Measurements from ENCODE around the gene DNAL1. TPM values are rescaled to one million over a fixed set of nuclear protein-coding genes. Genes with fewer than 3 reads are reported as not detected.

Gene DNAL1
- total RNA-seq, 1 donor from 2014 or later: 23.0 TPM

DNA sequence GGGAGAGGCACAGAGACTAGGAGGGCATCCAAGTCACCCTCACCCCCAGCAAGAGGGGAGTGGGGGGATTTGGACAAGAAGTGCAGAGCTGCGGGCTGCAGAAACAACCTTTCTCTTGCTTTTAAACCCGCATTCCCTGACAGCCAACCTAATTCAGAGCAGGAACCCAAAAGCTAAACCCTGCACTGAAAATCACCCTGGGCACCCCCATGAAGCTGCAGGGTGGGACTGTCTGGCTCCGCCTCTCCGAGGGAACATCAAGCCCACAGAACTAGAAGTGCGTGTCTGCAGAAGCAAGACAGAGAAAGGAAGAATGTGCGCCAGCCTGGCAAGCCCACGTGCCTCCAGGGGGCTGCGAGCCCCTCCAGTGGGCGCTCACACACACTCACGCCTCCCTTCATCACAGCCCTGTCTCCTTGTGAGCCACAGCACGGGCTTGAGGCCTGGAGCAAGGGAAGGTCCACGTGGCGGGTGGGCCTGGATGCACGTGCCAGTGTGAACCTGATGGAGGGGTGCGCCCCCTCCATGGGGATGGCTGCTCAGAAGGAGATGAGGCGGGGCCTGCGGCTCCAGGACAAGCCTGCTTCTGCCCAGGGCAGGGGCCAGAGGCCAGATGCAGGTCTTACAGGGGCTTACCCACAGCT lies 97.2 kb downstream of the DNAL1 start:
- DNase-seq (ENCODE audit: low read depth): no peak

DNA sequence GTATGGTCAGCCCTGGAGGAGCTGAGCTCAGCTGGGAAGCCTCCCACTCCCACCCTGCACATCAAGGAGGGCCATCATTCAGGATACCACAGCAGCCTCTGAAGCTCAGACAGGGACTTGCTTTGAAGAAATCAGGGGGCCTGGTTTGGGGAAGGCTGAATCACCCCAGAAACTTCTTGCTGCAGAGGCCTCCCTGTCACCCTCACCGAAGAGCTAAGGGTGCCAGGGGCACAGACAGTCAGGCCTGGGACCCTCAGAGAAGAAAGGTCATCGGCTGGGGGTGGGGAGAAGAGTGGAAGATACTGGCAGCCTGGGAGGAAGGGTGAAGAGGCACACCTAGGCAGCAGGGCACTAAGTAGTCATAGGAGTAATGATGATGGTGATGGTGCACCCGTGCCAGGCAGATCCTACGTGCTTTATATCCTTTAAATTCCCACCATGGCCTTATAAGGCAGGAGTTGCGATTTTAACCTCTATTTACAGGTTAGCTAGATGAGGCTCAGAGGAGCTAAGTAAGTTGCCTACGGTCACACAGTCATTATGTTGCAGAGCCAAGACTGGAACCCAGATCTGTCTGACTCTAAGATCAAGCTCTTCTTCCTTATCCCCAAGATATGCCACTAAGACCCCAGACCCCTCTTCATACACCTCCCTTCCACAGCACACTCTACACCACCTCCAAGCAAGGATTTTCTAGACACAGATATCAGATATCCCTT lies 97.9 kb downstream of the DNAL1 start:
- DNase-seq (ENCODE audit: low read depth): no peak

- DNase-seq (ENCODE audit: low read depth): peak; percentile 82
These were observed 98.7 kb downstream of the DNAL1 start for GRCh38 chr14:73743431-73743931.

DNA sequence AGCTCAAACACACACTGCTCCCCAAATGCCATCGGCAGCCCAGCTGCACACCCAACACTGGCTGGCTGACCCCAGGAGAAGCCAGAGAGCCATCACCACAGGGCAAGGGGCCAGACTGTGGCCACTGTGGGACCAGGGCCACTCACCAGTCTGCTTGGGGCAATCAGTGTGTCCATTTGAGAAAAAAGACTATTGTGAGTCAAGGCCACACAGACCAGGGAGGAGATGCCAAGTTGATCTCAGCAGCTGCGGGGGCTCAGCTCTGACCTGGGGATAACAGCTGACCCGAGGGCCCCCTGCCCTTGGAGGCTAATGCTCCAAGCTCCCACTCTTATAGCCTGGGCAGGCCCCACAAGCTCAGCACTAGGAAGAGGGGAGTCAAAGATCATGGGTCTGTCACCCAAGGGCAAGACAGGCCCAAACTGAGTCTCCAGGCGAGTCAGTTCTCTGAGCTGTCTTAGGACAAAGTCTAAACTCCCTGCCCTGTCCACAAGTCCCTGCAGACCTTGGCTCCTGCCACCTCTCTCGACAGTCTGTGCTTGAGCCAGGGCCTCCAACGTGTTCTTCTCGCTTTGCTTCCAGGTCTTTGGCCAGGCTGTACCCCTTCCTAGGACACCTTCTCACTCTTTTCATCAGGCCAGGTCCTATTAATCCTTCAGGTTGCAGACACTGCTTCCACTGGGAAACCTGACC lies 99.5 kb downstream of the DNAL1 start:
- DNase-seq (ENCODE audit: low read depth): peak; percentile 90

DNA sequence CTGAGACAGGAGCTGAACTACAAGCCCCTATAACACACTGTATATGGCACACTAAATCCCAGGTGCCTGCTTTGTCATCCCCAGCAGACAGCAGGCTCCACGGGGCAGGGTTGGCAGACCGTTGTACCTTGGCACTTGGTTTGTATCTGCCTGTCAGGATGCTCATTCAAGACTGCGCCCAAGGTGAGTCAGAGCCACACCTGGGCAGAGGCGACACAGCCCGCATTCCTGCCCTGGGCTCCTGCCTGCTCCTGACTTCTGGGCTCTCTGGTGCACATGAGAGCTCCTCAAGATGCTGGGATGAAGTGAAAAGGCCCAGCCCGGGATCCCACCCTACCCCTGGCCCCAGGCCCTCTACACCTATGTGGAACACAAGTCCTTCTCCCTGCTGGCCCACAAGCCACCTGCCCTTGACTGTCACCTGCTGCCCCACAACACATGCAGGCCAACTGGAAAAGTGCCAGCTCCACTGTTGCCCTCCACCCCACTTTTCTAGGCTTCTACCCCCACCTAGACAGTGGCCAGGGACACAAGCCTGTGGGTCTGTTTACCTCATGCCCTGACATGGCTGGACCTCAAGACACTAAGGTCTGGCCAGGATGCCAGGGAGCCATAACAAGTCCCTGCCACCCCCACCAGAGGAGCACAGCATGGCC lies 100.2 kb downstream of the DNAL1 start:
- DNase-seq (ENCODE audit: low read depth): no peak

- no peak for DNase-seq (ENCODE audit: low read depth)
These were observed 101.1 kb downstream of the DNAL1 start for GRCh38 chr14:73745571-73746519.

- DNase-seq (ENCODE audit: low read depth): no peak
These were observed 102.0 kb downstream of the DNAL1 start for GRCh38 chr14:73746520-73747378.

DNA sequence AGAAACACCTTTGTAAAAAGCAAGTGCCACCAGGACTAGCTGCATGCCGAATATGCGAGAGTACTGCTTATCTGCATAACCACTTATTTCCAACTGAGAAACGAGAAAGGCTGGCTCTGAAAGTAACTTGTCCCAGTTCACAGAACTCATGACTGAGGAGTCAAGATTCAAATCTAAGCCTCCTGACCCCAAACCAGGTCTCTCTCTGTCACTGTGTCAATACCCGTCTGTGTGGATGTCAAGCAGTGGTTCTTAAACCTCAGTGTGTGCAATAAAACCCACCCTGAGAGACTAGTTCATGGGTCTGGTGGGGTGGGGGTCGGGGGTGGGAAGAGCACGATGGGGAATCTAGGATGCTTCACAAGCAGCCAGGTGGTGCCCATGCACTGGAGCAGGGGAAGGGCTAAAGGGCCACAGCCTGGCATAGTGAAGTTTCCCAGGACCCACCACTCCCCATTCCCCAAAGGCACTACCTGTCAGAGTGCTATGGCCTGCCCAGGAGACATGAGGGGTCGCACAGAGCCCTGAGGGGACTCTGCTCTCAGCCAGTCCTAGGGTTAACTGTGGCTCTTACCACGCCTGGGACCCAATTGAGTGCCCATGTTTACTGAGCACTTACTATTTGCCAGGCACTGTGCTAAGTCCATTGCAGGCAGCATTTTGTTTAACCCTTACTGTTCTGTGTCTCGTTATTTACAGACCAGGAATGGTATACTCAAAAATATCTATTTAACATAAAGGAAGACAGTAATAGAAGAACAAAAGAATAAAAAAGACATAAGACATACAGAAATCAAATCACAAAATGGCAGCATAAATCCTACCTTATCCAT lies 102.8 kb downstream of the DNAL1 start:
- no peak for DNase-seq (ENCODE audit: low read depth)

- no peak for DNase-seq (ENCODE audit: low read depth)
These were observed 104.1 kb downstream of the DNAL1 start for GRCh38 chr14:73748858-73749357.

DNA sequence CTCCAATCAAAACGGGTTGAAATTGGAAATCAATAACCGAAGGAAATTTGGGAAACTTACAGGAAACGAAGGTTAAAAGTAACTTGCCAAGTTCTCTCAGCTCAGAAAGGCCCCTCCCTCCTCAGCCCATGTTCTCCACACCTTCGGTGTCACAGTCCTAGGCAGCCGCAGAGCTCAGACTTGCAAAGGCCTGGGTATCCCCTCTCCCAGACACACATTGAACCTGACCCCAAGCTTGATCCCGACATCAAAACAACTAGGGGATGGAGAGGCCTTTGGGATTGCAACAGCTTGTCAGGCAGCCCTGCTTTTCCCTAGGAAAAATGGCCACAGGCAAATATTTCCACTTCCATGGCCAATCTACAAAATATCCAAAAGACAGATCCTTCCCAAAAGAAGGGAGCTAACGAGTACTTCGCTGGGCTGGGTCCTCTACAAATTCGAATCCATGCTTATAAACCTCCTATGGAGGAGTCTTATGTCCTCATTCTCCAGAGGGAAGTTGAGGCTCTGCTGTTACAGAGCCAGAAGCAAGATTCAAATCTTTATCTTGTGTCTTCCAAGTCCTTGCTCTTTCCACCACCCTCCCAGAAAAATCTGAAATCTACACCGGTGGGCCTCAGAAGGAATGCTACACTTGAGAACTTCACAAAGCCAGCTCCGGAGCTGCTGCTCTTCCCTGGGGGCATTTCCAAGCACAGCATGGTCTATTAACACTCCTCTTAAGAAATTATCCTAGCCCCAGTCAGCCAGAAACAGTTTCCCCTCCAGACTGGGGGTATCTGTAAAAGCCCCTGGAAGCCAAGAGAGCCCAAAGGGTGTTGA lies 105.1 kb downstream of the DNAL1 start:
- no peak for DNase-seq (ENCODE audit: low read depth)

DNA sequence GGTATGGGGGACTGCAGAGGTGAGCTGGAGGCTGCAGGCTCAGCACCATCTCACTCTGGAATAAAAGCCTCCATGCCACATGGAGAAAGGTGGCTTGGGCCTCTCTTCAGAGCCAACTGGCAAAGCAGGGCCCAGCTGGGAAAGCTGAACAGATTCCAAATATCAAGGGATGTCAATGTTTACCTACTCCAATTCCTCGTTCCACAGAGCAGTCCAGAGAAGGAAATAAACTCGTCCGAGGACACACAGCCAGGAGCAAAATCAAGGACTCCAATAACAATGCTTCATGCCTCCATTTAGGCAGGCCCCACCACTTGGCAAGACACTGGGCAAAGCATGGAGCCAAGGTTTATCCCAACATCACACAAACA lies 105.7 kb downstream of the DNAL1 start:
- no peak for DNase-seq (ENCODE audit: low read depth)

DNA sequence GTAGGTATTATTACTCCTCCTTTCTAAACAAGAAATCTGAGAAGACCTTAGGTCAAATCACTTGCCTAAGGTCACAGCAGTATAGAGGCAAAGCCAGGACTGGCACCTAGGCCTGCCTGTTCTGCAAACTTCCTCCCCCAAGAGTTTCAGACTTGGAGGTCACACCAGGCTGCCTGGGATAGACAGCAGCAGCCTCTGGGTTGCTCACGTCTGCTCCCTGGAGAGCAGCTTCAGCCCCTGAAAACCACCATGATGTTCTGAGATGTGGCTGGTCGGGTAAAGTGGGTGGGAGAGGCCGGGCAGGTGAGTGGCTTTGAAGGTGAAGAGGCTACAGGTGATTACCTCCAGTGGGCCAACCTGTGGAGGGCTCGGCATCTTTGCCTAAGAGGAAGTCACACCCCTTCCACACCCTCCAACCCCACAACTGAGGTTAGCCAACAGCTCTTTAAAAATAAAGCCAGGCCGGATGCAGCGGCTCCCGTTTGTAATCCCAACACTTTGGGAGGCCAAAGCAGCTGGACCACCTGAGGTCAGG lies 106.4 kb downstream of the DNAL1 start:
- peak; percentile 44 for DNase-seq (ENCODE audit: low read depth)

- DNase-seq (ENCODE audit: low read depth): peak; percentile 98
These were observed 107.7 kb downstream of the DNAL1 start for GRCh38 chr14:73752297-73752992.

Data from myocyte (in vitro differentiated cells).